Hematopoietic multipotent progenitor cell treated with erythropoietin and hydrocortisone succinate and interleukin-3 and kit ligand, for 15 days (in vitro differentiated cells): ENCODE data around the gene LY6G5B.

Experiments
- DNase-seq: peaks from one replicate; pipeline ENCODE4 v3.0.0-alpha.2; 2015; ENCODE audit warnings: low spot score

Gene LY6G5B

DNA sequence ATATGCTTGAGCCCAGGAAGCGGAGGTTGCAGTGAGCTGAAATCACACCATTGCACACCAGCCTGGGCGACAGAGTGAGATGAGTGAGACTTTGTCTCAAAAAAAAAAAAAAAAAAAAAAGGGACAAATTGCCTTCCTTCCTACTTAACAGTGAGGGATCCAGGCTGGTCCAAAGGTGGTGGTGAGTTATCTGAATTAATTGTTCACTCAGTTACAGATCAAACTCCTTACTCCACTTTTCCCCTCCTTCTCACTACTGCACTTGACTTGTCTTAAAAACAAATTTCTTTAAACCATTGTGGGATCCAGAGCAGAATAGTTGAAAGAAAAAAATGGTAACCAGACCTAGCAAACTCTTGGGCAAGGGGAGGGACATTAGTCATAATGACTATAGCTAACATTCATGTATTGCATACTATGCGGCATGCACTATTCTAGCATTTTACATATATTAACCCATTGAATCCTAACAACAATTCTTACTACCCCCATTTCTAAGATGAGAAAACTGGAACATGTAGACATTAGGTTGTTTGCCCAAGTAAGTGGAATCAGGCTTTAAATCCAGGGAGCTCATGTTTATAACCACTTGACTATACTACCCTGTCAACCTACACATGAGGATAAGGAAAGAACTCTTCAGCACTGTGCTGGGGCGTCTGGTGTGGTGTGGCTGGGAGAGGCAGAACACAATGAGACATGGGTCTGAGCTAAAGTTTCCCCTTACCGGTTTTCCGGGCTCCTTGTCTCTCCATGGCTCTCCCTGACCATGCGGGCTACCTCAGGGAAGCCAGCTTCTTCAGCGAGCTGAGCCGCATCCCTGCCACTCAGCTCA lies 6.4 kb upstream of the LY6G5B start:
- DNase-seq: no peak

- DNase-seq: no peak
These were observed 5.6 kb upstream of the LY6G5B start for GRCh38 chr6:31663961-31664789.

DNA sequence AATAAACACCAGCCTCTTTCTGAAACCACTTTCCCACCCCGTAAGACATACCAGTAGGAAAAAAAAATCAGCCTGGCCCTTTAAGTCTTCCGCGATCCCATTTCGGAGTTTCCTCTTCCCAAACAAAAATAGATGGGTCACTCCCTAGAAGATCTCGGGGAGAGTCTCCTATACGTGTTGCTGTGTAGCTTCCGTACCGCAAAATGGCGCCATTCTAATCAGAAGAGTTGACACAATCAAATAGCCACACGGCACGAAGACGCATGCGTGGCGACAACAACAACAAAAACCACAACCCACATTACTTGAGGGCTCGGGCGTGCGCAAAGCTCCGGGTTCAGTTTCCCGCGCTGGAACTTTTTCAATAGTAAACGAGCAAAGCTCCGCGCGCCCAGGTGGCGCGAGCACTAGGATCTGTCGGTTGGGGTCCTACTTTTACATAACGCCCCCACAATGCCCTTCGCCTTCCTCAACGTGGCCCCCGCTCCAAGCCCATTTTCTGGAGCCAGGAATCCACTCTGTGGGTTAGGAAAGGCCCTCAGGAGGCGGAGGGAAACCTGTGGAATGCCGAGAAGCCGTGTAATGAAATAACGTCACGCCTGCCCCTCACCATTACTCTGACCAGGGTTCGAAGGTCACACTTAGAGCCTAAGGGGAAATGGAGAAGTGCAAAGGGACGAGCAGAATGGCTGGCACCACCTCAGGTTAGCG lies 4.8 kb upstream of the LY6G5B start, which contains the start of gene GPANK1:
Gene GPANK1 (minus strand): TSS at position 208 of the 711 bp plus-strand sequence. CDS start 519 bp downstream, outside the sequence.
- peak; percentile 87 for DNase-seq

GRCh38 chr6:31665501-31666336 lies 4.1 kb upstream of the LY6G5B start, which contains the start of gene CSNK2B:
CSNK2B (plus strand) TSS chr6:31666080; CDS start chr6:31666832, 752 bp downstream.
- DNase-seq: peak; percentile 98

- DNase-seq: no peak
These were observed 3.3 kb upstream of the LY6G5B start for GRCh38 chr6:31666337-31666965.

- DNase-seq: no peak
These were observed 6.6 kb downstream of the LY6G5B start for GRCh38 chr6:31676322-31676903.

DNA sequence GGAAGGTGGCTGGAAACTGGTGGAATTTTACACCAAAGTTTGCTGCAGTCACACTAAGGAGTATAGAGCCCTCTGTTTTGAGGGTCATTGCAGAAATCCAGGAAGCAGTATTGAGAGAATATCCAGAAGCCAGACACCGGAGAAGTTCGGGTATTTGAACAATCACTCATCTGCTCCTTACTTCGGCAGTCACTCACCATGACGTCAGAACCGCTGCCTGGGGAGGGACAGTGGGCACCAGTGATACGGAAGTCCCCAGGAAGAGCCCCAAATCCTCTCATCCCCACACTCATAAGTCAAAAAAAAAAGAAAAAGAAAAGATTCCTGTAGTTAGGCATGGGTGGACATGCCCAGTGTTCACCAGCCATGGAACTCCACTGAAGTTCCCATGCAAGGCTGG lies 7.1 kb downstream of the LY6G5B start:
- DNase-seq: no peak

- DNase-seq: no peak
These were observed 8.2 kb downstream of the LY6G5B start for GRCh38 chr6:31677955-31678354.

GRCh38 chr6:31680226-31681134 lies 10.7 kb downstream of the LY6G5B start, which contains the start of gene LY6G5C:
LY6G5C (minus strand) TSS chr6:31681067; CDS start chr6:31680373, 694 bp downstream.
- DNase-seq: peak; percentile 76

DNA sequence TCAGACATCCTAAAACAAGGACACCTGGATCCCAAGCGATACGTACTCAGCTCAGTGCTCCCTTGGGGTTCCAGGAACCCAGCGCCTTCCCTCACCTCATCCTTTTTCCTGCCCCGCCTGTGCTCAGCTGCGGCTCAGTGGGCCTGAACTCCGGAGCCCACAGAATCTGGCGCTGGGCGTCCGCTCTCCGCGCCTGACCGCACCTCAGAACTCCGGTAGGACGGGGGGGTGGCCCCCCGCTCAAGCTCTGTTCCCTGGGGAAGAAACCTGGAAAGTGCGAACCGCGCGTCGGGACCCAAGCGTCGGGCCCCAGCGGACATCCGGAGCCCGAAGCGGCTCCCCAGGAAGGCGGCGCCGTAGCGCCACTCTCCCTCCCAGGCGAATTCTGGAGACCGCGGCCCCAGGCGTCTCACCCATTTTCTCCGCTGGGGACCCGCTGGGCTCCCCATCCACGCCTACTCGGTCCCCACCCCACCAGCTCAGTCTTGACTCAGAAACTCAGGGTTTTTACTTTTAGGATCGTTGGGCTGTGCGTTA lies 11.4 kb downstream of the LY6G5B start:
- no peak for DNase-seq

- no peak for DNase-seq
These were observed 13.8 kb downstream of the LY6G5B start for GRCh38 chr6:31683591-31683990.

- DNase-seq: peak; percentile 58
These were observed 16.7 kb downstream of the LY6G5B start for GRCh38 chr6:31686483-31686882.

DNA sequence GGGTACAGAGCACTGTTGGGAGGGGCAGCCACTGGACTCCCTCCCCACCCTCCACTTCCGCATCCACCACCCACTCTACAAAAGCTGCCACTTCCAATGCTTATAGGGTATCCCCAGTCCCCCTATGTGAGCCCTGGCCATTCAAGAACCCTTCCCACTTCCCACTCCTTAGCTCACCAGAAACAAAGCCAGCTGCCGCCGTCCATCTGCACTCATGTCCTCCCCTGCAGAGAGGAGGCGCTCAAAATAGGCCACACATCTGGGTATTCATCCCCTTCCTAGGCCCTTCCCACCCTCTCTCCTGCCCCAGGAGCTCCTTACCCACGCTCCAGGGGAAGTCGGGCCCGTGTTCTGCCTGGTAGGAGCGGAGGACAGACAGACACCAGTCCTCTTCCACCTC lies 17.5 kb downstream of the LY6G5B start:
- no peak for DNase-seq

DNA sequence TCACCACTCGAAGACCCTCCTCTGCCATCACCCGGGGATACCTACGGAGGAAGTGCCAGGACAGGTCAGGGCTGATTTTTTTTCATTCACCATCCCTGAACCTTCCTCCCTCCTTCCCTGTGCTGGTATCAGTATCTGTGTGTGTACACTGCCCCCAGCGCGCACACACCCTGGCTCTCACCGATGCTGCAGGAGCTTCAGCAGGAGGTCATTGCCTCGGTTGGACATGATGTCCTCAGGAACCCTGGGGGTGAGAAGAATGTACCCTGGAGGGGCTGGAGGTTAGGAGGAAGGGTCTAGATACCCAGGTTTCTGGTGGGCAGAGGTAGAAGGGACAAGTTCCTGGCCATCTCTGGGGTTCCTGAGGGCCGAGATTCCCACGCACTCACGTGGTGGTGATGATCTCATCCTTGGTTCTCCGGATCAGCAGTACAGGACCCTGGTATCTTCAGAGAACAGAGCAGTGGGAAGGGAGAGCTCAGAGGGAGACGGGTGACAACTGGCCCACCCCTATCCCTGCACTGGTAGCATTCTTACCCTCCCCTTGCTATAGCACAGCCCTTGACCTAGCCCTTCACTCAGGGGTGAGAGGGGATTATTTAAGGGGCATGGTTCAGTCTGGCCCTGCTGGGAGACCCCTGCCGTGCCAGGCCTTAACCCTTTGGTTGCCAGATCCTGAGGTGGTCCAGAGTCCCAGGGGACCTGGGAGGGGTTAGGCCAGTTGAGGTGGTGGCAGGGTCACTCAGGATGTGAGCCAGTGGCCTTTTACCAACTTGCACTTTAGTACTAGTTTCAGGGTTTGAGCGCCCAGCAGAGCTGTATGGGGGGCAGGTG lies 18.3 kb downstream of the LY6G5B start:
- DNase-seq: no peak

DNA sequence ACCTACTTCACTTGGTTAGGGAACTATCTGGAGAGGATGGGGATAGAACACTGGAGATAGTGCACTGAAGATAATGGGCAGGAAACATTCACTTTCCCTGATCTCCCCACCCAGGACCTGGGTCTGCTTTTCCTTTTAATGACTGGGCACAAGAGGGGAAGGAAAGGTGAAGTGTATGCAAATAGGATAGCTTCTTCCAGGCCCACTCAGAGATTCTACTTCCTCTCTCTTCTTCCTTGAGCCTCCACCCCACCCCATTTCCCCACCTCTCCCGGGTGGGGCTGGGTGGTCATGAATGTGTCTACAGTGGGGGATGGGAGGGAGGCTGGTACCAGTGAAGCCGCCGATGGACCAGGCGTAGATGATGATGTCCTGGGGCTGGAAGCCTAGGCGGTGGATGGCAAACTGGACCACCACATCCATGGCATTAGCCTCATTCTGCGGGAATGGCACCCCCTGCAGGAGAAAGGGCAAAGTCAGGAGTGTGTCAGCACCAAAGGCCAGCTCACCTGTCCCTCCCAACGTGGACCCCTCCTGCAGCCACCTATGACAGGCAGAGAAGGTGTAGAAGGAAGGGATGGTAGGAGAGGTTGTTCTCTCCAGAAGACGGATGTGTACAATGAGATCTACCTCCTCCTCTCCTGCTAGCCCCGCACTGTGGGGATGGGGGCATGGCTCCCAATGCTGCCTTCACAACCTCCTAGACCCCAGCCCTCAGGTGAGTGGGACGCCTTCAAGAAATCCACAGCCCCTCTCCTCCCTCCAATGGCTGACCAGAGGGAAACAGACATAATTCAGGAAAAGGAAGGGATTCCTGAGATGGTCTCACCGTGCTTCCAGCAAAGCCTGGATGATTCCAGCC lies 19.7 kb downstream of the LY6G5B start:
- no peak for DNase-seq

GRCh38 chr6:31690231-31691077 lies 20.7 kb downstream of the LY6G5B start:
- DNase-seq: peak; percentile 31
